Activated B cell treated with CpG ODN at 0.5 μM for 24 hours (primary cell): ENCODE data around the gene CAPN7. TPM values are rescaled to one million over a fixed set of nuclear protein-coding genes. Genes with fewer than 3 reads are reported as not detected.

Experiments
- ATAC-seq: fragments of 200-7000 bp; cut with Tn5 transposase; one replicate; pipeline ENCODE4 v1.10.0; 2021; ENCODE audit warnings: low read depth, mild to moderate bottlenecking, moderate library complexity
- CTCF ChIA-PET: fragments of 350-600 bp; sonication (Branson Sonifier 250); formaldehyde crosslinking; loops from one replicate; lab custom pipeline; 2021; ENCODE audit warnings: antibody characterized with exemption; lab: Charles Lee
- POLR2A ChIA-PET: fragments of 350-600 bp; sonication (Branson Sonifier 250); formaldehyde crosslinking; loops from one replicate; lab custom pipeline; 2021; ENCODE audit warnings: antibody characterized with exemption; lab: Charles Lee
- DNase-seq: peaks from one replicate; pipeline ENCODE4 v3.0.0; 2022
- H3K27ac Mint-ChIP-seq: one replicate; pipeline ENCODE4 v1.8.0; 2020; ENCODE audit warnings: mixed read lengths
- H3K27me3 Mint-ChIP-seq: one replicate; pipeline ENCODE4 v1.8.0; 2021; ENCODE audit warnings: mixed read lengths
- H3K36me3 Mint-ChIP-seq: one replicate; pipeline ENCODE4 v1.8.0; 2021; ENCODE audit warnings: low read depth, mixed read lengths
- H3K4me1 Mint-ChIP-seq: one replicate; pipeline ENCODE4 v1.8.0; 2021; ENCODE audit warnings: mixed read lengths
- H3K4me3 Mint-ChIP-seq: one replicate; pipeline ENCODE4 v1.8.0; 2020; ENCODE audit warnings: mild to moderate bottlenecking, mixed read lengths
- H3K9me3 Mint-ChIP-seq: one replicate; pipeline ENCODE4 v1.8.0; 2020; ENCODE audit warnings: mixed read lengths
- CTCF ChIP-seq: fragments of 200-600 bp; IDR thresholded peaks from one replicate; pipeline ENCODE4 v1.8.0; 2022; ENCODE audit warnings: antibody characterized with exemption, mild to moderate bottlenecking
- intact Hi-C: fragments of 100-400 bp; cut with micrococcal nuclease; formaldehyde crosslinking; loops from one replicate; pipeline ENCODE4 v1.15.1; 2024
- total RNA-seq: library from RNA; stranded (reverse); gene quantifications from 2 replicates; pipeline ENCODE4 v1.2.3, GENCODE V29; 2022

Gene CAPN7
- total RNA-seq, 1 donor from 2014 or later: 45.1 TPM

- intact Hi-C loops: no loop called here
- Mint-ChIP-seq H3K4me3 (no peak overlapping the region), H3K27me3 (no peaks in the 10 kb centered on the region), H3K27ac (no peak overlapping the region), H3K36me3 (peaks cover 60% of the 10 kb centered on the region), H3K9me3 (no peaks in the 10 kb centered on the region), H3K4me1 (peaks cover 22% of the 10 kb centered on the region)
- TF ChIP-seq CTCF: no peak
- ChIA-PET POLR2A (interaction anchor here (1.2 kb wide), 1 partner anchor 15 kb away, joined by 3 read pairs; the partner anchor contains the start of gene CAPN7), CTCF (interaction anchor here (1.5 kb wide), 1 partner anchor 18 kb away, joined by 4 read pairs; no protein-coding TSS in a partner anchor)
- ATAC-seq (no peak), DNase-seq (no peak)
Observed at GRCh38 chr3:15220661-15221060, 14.6 kb downstream of the CAPN7 start.

GRCh38 chr3:15221574-15222217 is 15.7 kb downstream of the CAPN7 start:
- Mint-ChIP-seq H3K27me3 (no peaks in the 10 kb centered on the region), H3K4me1 (peaks cover 18% of the 10 kb centered on the region), H3K4me3 (no peak overlapping the region), H3K36me3 (peaks cover 60% of the 10 kb centered on the region), H3K27ac (no peak overlapping the region), H3K9me3 (no peaks in the 10 kb centered on the region)
- CTCF ChIA-PET: interaction anchor here (1.0 to 1.6 kb wide), 3 partner anchors 18 to 183 kb away, joined by 3 to 9 read pairs (median 4); no protein-coding TSS in a partner anchor
- intact Hi-C loops: loop anchor here (2.0 kb wide), 1 partner anchor 15 kb away; the partner anchor contains the start of gene CAPN7
- no peak for ATAC-seq
- POLR2A ChIA-PET: interaction anchor here (1.2 kb wide), 1 partner anchor 16 kb away, joined by 3 read pairs; the partner anchor contains the start of gene CAPN7
- no peak for DNase-seq
- TF ChIP-seq CTCF: no peak

DNA sequence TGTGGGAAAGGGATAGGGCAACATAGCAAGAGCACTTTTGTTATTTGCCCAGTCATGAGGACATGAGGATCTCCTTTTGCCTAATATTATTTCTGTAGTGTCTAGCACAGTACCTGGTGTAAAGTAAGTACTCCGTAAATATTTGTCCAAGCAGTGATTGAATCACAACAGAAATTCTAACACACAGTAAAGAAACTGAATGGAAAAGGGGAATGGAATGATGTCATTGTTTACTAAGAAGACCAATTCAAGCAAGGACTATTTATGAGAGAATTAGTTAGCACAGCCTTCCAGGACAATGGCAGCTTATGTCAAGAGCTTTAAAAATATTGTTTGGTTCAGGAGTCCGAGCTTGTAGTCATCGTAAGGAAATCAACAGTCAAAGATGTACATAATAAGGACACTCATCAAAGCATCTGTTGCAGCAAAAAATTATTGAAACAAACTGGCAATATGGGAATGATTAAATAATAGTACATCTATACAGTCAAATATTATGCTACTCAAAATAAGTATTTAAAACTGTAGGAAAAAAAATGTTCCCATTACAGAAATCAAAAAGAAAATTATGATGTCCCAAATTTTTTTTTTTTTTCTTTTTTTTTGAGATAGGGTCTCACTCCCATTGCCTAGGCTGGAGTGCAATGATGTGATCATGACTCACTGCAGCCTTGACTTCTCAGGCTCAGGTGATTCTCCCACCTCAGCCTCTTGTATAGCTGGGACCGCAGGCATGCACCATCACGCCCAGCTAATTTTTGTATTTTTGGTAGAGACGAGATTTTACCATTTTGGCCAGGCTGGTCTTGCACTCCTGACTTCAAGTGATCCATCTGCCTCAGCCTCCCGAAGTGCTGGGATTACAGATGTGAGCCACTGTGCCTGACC is 17.9 kb downstream of the CAPN7 start:
- intact Hi-C loops: loop anchor here (2.0 kb wide), 1 partner anchor 17 kb away; the partner anchor contains the start of gene CAPN7
- no peak for TF ChIP-seq CTCF
- peaks cover 55% of the 10 kb centered on the region for H3K36me3 Mint-ChIP-seq
- H3K4me1 Mint-ChIP-seq: no peaks in the 10 kb centered on the region
- DNase-seq: no peak
- no peaks in the 10 kb centered on the region for H3K9me3 Mint-ChIP-seq
- ChIA-PET CTCF (interaction anchor here (0.7 kb wide), 1 partner anchor 22 kb away, joined by 4 read pairs; no protein-coding TSS in a partner anchor), POLR2A (no interaction called here)
- no peaks in the 10 kb centered on the region for H3K27me3 Mint-ChIP-seq
- H3K27ac Mint-ChIP-seq: no peak overlapping the region
- ATAC-seq: no peak
- H3K4me3 Mint-ChIP-seq: no peak overlapping the region

GRCh38 chr3:15228147-15228546 is 22.1 kb downstream of the CAPN7 start:
- intact Hi-C loops: no loop called here
- CTCF ChIA-PET: no interaction called here

More at GRCh38 chr3:15228147-15228546, 22.1 kb downstream of the CAPN7 start:
- H3K36me3 Mint-ChIP-seq: peaks cover 53% of the 10 kb centered on the region
- H3K4me1 Mint-ChIP-seq: no peaks in the 10 kb centered on the region
- H3K4me3 Mint-ChIP-seq: no peak overlapping the region
- ATAC-seq (no peak), DNase-seq (no peak)
- POLR2A ChIA-PET: no interaction called here
- no peaks in the 10 kb centered on the region for H3K9me3 Mint-ChIP-seq
- no peak overlapping the region for H3K27ac Mint-ChIP-seq
- no peak for TF ChIP-seq CTCF
- no peaks in the 10 kb centered on the region for H3K27me3 Mint-ChIP-seq
